Astrocyte (in vitro differentiated cells and primary cell): ENCODE data around the gene RPL7A. TPM values are rescaled to one million over a fixed set of nuclear protein-coding genes. Genes with fewer than 3 reads are reported as not detected.
A peak's percentile ranks its signal among the peaks of the same experiment; 100 is the strongest.

Experiments used
- DNase-seq: peaks from one replicate; pipeline ENCODE4 v3.0.0-alpha.2; 2010; ENCODE audit warnings: low read depth
- FAIRE-seq: peaks from 2 replicates; lab custom pipeline; 2011; peaks lifted over from hg19 to GRCh38; lab: Jason Lieb, UNC
- H2AFZ ChIP-seq: 2 replicates; pipeline ENCODE4 v1.6.0; 2012; ENCODE audit warnings: low read depth, low read length, inconsistent platforms
- H3K27ac ChIP-seq: 2 replicates; pipeline ENCODE4 v1.5.1; 2011; ENCODE audit warnings: low read depth, low read length, inconsistent platforms
- H3K27me3 ChIP-seq: 2 replicates; pipeline ENCODE4 v1.6.0; 2011; ENCODE audit warnings: low read length, inconsistent platforms; ENCODE audit not compliant: insufficient read depth
- H3K36me3 ChIP-seq: 2 replicates; pipeline ENCODE4 v1.5.1; 2011; ENCODE audit warnings: low read length, inconsistent platforms; ENCODE audit not compliant: insufficient read depth
- H3K4me1 ChIP-seq: 2 replicates; pipeline ENCODE4 v1.5.1; 2011; ENCODE audit warnings: low read length, inconsistent platforms; ENCODE audit not compliant: insufficient read depth
- H3K4me2 ChIP-seq: 2 replicates; pipeline ENCODE4 v1.6.0; 2012; ENCODE audit warnings: low read length, inconsistent platforms
- H3K4me3 ChIP-seq: 2 replicates; pipeline ENCODE4 v1.5.1; 2011; ENCODE audit warnings: low read depth, mild to moderate bottlenecking, low read length, inconsistent platforms; ENCODE audit not compliant: insufficient read depth
- H3K79me2 ChIP-seq: 2 replicates; pipeline ENCODE4 v1.6.0; 2012; ENCODE audit warnings: mild to moderate bottlenecking, low read length, inconsistent platforms; ENCODE audit not compliant: insufficient read depth
- H3K9ac ChIP-seq: 2 replicates; pipeline ENCODE4 v1.6.0; 2012; ENCODE audit warnings: mild to moderate bottlenecking, low read length, inconsistent platforms
- H3K9me3 ChIP-seq: 2 replicates; pipeline ENCODE4 v1.5.1; 2012; ENCODE audit warnings: low read depth, mild to moderate bottlenecking, low read length, inconsistent platforms; ENCODE audit not compliant: insufficient read depth
- H4K20me1 ChIP-seq: 2 replicates; pipeline ENCODE4 v1.6.0; 2012; ENCODE audit warnings: low read length, inconsistent platforms; ENCODE audit not compliant: insufficient read depth
- H3K27ac Mint-ChIP-seq: one replicate; pipeline ENCODE4 v1.8.0; 2021; ENCODE audit warnings: mild to moderate bottlenecking, mixed read lengths; ENCODE audit not compliant: unreplicated experiment
- H3K27me3 Mint-ChIP-seq: one replicate; pipeline ENCODE4 v1.8.0; 2021; ENCODE audit warnings: low read depth, mixed read lengths; ENCODE audit not compliant: unreplicated experiment
- H3K36me3 Mint-ChIP-seq: one replicate; pipeline ENCODE4 v1.8.0; 2021; ENCODE audit warnings: low read depth, mixed read lengths; ENCODE audit not compliant: unreplicated experiment
- H3K4me1 Mint-ChIP-seq: one replicate; pipeline ENCODE4 v1.8.0; 2021; ENCODE audit warnings: low read depth, mixed read lengths; ENCODE audit not compliant: unreplicated experiment
- H3K4me3 Mint-ChIP-seq: one replicate; pipeline ENCODE4 v1.8.0; 2021; ENCODE audit warnings: mild to moderate bottlenecking, moderate library complexity, mixed read lengths; ENCODE audit not compliant: unreplicated experiment
- H3K9me3 Mint-ChIP-seq: one replicate; pipeline ENCODE4 v1.8.0; 2021; ENCODE audit warnings: mild to moderate bottlenecking, mixed read lengths; ENCODE audit not compliant: unreplicated experiment
- EZH2 ChIP-seq: IDR thresholded peaks from 2 replicates; pipeline ENCODE4 v1.6.1; 2012; ENCODE audit warnings: mild to moderate bottlenecking, low read length, inconsistent platforms; ENCODE audit not compliant: insufficient read depth
- total RNA-seq: library from RNA; stranded (reverse); gene quantifications from 2 replicates; pipeline ENCODE4 v1.2.1, GENCODE V29; 2021
- TF ChIP-seq, protein P1 (sequence below): IDR thresholded peaks from 2 replicates; pipeline ENCODE4 v1.5.1; 2011; ENCODE audit warnings: low read depth, mild to moderate bottlenecking, inconsistent platforms, low read length, moderate library complexity; ENCODE audit not compliant: insufficient read depth

Gene RPL7A
- total RNA-seq, 1 donor from 2014 or later = 1,364 TPM

DNA sequence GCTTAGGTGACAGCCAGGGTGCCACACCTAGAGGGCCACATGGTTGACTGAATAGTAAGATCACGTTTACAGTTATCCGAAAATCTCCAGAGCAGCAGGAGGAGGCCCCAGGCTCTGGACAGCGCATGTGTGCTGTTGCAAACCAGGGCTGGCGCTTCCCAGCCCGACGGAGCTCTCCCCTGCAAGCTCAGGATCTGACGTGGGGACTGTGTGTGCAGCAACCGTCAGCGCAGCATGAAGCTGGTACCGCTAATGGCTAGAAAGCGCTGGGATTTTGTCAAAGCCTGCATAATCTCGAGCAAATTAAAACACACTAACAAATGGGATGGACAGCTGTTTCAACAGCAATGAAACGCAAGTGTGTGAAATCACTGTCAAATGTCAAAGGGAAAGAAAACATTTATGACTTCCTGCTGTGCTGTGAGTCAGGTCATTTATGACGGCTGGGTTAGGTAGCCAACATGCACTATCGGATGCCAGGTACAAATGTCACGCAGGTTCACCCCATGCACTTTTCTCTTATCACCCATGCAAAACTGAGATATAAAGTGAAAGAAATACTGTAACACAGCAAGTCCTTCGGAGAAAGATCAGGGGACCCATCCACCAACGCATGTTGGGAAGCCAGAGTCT is 20.3 kb downstream of the RPL7A start:
- Histone ChIP-seq H3K4me2 (peak overlapping the region; percentile 4), H3K4me1 (peaks cover 36% of the 10 kb centered on the region), H3K27ac (no peak overlapping the region), H4K20me1 (peaks cover 97% of the 10 kb centered on the region), H3K4me3 (no peak overlapping the region), H3K27me3 (no peaks in the 10 kb centered on the region), H3K79me2 (peaks cover 96% of the 10 kb centered on the region), H3K9me3 (no peaks in the 10 kb centered on the region), H2AFZ (no peak overlapping the region), H3K36me3 (peaks cover 56% of the 10 kb centered on the region), H3K9ac (no peak overlapping the region)
- no peak for TF ChIP-seq EZH2
- TF ChIP-seq, protein P1, sequence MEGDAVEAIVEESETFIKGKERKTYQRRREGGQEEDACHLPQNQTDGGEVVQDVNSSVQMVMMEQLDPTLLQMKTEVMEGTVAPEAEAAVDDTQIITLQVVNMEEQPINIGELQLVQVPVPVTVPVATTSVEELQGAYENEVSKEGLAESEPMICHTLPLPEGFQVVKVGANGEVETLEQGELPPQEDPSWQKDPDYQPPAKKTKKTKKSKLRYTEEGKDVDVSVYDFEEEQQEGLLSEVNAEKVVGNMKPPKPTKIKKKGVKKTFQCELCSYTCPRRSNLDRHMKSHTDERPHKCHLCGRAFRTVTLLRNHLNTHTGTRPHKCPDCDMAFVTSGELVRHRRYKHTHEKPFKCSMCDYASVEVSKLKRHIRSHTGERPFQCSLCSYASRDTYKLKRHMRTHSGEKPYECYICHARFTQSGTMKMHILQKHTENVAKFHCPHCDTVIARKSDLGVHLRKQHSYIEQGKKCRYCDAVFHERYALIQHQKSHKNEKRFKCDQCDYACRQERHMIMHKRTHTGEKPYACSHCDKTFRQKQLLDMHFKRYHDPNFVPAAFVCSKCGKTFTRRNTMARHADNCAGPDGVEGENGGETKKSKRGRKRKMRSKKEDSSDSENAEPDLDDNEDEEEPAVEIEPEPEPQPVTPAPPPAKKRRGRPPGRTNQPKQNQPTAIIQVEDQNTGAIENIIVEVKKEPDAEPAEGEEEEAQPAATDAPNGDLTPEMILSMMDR = no peak
- peak overlapping the region; percentile 17 for H3K4me3 Mint-ChIP-seq
- DNase-seq (no peak), FAIRE-seq (no peak)
- no peak overlapping the region for H3K27ac Mint-ChIP-seq
- H3K4me1 Mint-ChIP-seq = peaks cover 57% of the 10 kb centered on the region
- no peaks in the 10 kb centered on the region for H3K27me3 Mint-ChIP-seq
- no peaks in the 10 kb centered on the region for H3K9me3 Mint-ChIP-seq
- peaks cover 22% of the 10 kb centered on the region for H3K36me3 Mint-ChIP-seq

DNA sequence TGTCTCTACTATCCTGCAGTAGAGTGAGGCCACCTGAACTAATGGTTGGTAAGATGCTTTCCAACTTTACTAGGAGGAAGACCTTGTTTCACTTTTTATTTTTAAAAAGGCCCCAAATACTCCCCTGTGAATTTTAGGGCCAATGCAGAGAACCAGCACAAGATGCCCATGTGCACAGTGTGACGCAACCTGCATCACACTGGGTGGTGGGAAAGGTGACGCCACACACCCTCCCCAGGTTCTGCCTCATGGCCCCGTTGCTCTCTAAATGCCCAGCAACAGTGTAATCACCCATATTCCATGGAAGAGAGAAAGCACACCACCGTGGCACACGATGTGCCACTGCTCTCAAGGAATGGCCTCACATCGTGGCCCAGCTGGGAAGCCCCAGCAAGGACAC is 21.4 kb downstream of the RPL7A start:
- peaks cover 17% of the 10 kb centered on the region for H3K36me3 Mint-ChIP-seq
- FAIRE-seq = no peak
- peaks cover 54% of the 10 kb centered on the region for H3K4me1 Mint-ChIP-seq
- peak overlapping the region; percentile 4 for H3K4me2 ChIP-seq
- TF ChIP-seq EZH2 = no peak
- TF ChIP-seq, protein P1 = no peak
- no peak overlapping the region for H3K4me3 ChIP-seq
- H3K9ac ChIP-seq = no peak overlapping the region
- no peak overlapping the region for H3K4me3 Mint-ChIP-seq
- no peak for DNase-seq
- H4K20me1 ChIP-seq = peaks cover 99% of the 10 kb centered on the region
- peaks cover 47% of the 10 kb centered on the region for H3K36me3 ChIP-seq
- H3K9me3 ChIP-seq = no peaks in the 10 kb centered on the region
- H3K27ac ChIP-seq = no peak overlapping the region
- H3K27me3 ChIP-seq = no peaks in the 10 kb centered on the region
- H3K27ac Mint-ChIP-seq = no peak overlapping the region
- peaks cover 41% of the 10 kb centered on the region for H3K4me1 ChIP-seq
- H2AFZ ChIP-seq = no peak overlapping the region
- H3K9me3 Mint-ChIP-seq = no peaks in the 10 kb centered on the region
- H3K79me2 ChIP-seq = peaks cover 99% of the 10 kb centered on the region
- no peaks in the 10 kb centered on the region for H3K27me3 Mint-ChIP-seq

DNA sequence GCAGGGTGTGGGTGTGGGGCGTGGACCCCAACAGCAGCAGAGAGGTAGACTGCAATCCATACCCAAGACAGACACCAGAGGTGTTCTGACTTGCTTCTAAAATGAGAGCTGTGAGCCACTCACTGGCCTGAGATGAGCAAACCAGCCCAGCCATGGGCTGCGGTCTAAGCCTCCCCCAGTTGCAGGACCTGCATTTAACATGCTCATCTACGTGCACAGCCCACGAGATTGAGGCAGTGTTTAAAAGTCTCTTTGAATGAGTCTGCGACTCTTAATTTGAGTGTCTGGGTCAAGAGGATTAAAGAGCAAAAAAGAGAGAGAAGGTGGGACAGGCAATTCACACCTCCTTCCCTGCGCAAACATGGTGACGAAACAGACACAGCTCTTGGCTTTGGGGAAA is 21.9 kb downstream of the RPL7A start:
- TF ChIP-seq, protein P1 = no peak
- no peak for TF ChIP-seq EZH2

More for the DNA sequence above, 21.9 kb downstream of the RPL7A start:
- H3K27ac Mint-ChIP-seq = no peak overlapping the region
- DNase-seq = no peak
- no peak overlapping the region for H3K4me2 ChIP-seq
- H3K27me3 ChIP-seq = no peaks in the 10 kb centered on the region
- FAIRE-seq = no peak
- H3K4me3 Mint-ChIP-seq = peak overlapping the region; percentile 17
- H2AFZ ChIP-seq = no peak overlapping the region
- no peaks in the 10 kb centered on the region for H3K9me3 ChIP-seq
- peaks cover 44% of the 10 kb centered on the region for H3K36me3 ChIP-seq
- H3K79me2 ChIP-seq = peaks cover 100% of the 10 kb centered on the region
- H3K4me1 ChIP-seq = peaks cover 41% of the 10 kb centered on the region
- no peak overlapping the region for H3K27ac ChIP-seq
- H3K27me3 Mint-ChIP-seq = no peaks in the 10 kb centered on the region
- no peaks in the 10 kb centered on the region for H3K9me3 Mint-ChIP-seq
- H3K4me3 ChIP-seq = no peak overlapping the region
- peaks cover 51% of the 10 kb centered on the region for H3K4me1 Mint-ChIP-seq
- no peak overlapping the region for H3K9ac ChIP-seq
- H4K20me1 ChIP-seq = peaks cover 100% of the 10 kb centered on the region
- H3K36me3 Mint-ChIP-seq = peaks cover 17% of the 10 kb centered on the region
